D721Med (cell line): ENCODE measurements around the gene LTBP1.

ENCODE experiments used
- DNase-seq: peaks from one replicate; pipeline ENCODE4 v3.0.0; 2011; ENCODE audit warnings: low spot score; ENCODE audit not compliant: insufficient read length
- FAIRE-seq: peaks from 2 replicates; lab custom pipeline; 2011; peaks lifted over from hg19 to GRCh38; lab: Jason Lieb, UNC
- CTCF ChIP-seq: IDR thresholded peaks from 2 replicates; pipeline ENCODE4 v1.5.1; 2012; ENCODE audit warnings: mild to moderate bottlenecking, control low read depth; ENCODE audit not compliant: insufficient read depth; ENCODE audit errors: missing control alignments

The LTBP1 gene

GRCh38 chr2:33215983-33216382 is 269.2 kb downstream of the LTBP1 start:
- TF ChIP-seq CTCF: no peak
- no peak for FAIRE-seq
- no peak for DNase-seq

GRCh38 chr2:33216508-33217182 is 269.9 kb downstream of the LTBP1 start:
- FAIRE-seq (no peak), DNase-seq (no peak)
- no peak for TF ChIP-seq CTCF

- no peak for TF ChIP-seq CTCF
These were observed 270.7 kb downstream of the LTBP1 start for GRCh38 chr2:33217406-33217805.

GRCh38 chr2:33219114-33219513 is 272.4 kb downstream of the LTBP1 start:
- FAIRE-seq: no peak
- no peak for TF ChIP-seq CTCF

More at GRCh38 chr2:33217406-33217805, 270.7 kb downstream of the LTBP1 start:
- DNase-seq: no peak
- no peak for FAIRE-seq

GRCh38 chr2:33219850-33220275 is 273.1 kb downstream of the LTBP1 start:
- FAIRE-seq (peak; percentile 44), DNase-seq (no peak)
- no peak for TF ChIP-seq CTCF

More at GRCh38 chr2:33219114-33219513, 272.4 kb downstream of the LTBP1 start:
- DNase-seq: no peak

GRCh38 chr2:33220533-33220932 is 273.8 kb downstream of the LTBP1 start:
- DNase-seq (no peak), FAIRE-seq (no peak)
- no peak for TF ChIP-seq CTCF

- TF ChIP-seq CTCF: no peak
- FAIRE-seq: no peak
- DNase-seq: no peak
These were observed 274.5 kb downstream of the LTBP1 start for GRCh38 chr2:33221046-33221784.
